Measurements from ENCODE around the gene BRF1. TPM values are rescaled to one million over a fixed set of nuclear protein-coding genes. Genes with fewer than 3 reads are reported as not detected.
A peak's percentile ranks its signal among the peaks of the same experiment; 100 is the strongest.
"Not testable (repeated sequence)": the region's sequence is repeated elsewhere in the genome, so short reads cannot be mapped to it uniquely, and the experiment has no call there.

The BRF1 gene
- total RNA-seq, 4 donors from 2014 or later = 37.9 to 102 (median 52.5) TPM

DNA sequence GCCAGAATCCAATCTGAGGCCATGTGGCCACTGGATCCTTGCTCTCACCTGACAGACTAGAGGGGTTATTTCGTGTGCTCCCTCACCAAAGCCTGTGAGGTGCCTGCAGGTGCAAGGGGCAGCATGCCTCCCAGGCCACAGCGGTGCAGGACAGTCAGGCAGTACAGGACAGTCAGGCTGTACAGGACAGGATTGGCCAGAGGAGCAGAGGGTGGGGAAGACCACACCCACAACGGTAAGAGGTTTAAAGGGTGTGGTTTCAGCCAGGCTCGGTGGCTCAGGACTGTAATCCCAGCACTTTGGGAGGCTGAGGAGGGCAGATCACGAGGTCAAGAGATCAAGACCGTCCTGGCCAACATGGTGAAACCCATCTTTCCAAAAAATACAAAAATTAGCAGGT is 3.1 kb upstream of the BRF1 start:
- Histone ChIP-seq H3K36me3 (no peaks in the 10 kb centered on the region), H3K27me3 (no peaks in the 10 kb centered on the region), H3K27ac (no peak overlapping the region), H3K9me3 (no peaks in the 10 kb centered on the region), H3K4me1 (peaks cover 19% of the 10 kb centered on the region), H3K4me3 (no peak overlapping the region)
- whole genome bisulfite sequencing = 61% methylated on average over 6 of the region's 6 CpGs
- TF ChIP-seq POLR2A (IDR thresholded peaks at IDR 0.05) (no peak), POLR2AphosphoS5 (IDR thresholded peaks at IDR 0.05) (no peak), EP300 (IDR thresholded peaks at IDR 0.05) (no peak)
- TF ChIP-seq, protein P1, sequence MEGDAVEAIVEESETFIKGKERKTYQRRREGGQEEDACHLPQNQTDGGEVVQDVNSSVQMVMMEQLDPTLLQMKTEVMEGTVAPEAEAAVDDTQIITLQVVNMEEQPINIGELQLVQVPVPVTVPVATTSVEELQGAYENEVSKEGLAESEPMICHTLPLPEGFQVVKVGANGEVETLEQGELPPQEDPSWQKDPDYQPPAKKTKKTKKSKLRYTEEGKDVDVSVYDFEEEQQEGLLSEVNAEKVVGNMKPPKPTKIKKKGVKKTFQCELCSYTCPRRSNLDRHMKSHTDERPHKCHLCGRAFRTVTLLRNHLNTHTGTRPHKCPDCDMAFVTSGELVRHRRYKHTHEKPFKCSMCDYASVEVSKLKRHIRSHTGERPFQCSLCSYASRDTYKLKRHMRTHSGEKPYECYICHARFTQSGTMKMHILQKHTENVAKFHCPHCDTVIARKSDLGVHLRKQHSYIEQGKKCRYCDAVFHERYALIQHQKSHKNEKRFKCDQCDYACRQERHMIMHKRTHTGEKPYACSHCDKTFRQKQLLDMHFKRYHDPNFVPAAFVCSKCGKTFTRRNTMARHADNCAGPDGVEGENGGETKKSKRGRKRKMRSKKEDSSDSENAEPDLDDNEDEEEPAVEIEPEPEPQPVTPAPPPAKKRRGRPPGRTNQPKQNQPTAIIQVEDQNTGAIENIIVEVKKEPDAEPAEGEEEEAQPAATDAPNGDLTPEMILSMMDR (IDR thresholded peaks at IDR 0.05) = no peak
- DNase-seq (ENCODE audit: low spot score in 2 of 2) = no peak

DNA sequence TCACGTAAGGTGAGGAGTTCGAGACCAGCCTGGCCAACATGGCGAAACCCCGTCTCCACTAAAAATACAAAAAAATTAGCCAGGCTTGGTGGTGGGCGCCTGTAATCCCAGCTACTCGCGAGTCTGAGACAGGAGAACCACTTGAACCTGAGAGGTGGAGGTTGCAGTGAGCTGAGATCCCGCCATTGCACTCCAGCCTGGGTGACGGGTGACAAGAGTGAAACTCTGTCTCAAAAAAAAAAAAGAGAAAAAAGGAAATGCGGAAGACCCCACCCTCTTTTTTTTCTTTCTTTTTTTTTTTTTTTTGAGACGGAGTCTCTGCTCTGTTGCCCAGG is 1.1 kb upstream of the BRF1 start:
- 81% methylated on average over 11 of the region's 11 CpGs for WGBS
- Histone ChIP-seq H3K27ac (peak overlapping the region; percentile 95), H3K4me3 (peak overlapping the region; percentile 97)

DNA sequence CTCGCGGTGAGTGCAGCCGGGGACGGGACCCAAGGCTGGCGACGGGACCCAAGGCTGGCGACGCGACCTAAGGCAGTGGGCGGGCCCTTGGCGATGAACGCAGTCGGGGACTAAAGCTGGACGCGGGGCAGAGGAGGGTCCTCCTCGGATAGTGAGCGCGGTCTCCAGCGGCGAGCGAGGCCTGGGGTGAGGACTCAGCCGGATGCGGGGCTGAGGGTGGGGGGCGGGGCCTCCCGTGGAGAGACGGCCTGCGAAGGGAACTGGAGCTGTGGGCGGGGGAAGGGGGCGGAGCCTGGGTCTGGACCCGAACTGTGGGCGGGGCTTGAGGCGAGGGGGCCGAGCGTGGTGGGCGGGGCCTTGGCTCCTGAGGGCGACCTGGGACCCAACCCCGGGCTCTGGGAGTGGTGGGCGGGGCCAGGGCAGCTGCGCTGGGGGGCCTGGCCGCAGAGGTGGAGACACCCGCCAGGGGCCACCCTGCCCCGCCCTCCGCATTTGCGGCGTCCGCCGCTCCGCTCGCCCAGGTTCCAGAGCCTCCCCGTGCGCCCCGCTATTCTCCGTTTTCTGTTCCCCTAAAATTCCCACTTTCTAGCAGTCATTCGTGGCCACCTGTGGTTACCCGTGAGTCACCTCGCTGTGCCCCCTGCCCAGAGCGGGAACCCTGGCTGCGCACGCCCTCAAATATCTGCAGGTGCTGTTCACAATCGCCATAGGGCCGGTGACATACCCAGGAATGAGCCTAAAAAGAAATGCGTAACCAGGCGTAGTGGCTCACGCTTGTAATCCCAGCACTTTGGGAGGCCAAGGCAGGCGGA is 508 bp upstream of the BRF1 start:
- peak overlapping the region; percentile 95 for H3K27ac ChIP-seq
- peak; percentile 99 for DNase-seq (ENCODE audit: low spot score in 2 of 2)
- H3K27me3 ChIP-seq = no peaks in the 10 kb centered on the region
- H3K4me3 ChIP-seq = peak overlapping the region; percentile 97
- no peaks in the 10 kb centered on the region for H3K36me3 ChIP-seq
- peaks cover 25% of the 10 kb centered on the region for H3K4me1 ChIP-seq
- 8% methylated on average over 40 of the region's 65 CpGs for WGBS
- no peak for TF ChIP-seq POLR2AphosphoS5 (IDR thresholded peaks at IDR 0.05)
- TF ChIP-seq EP300 (IDR thresholded peaks at IDR 0.05) = no peak
- TF ChIP-seq POLR2A (IDR thresholded peaks at IDR 0.05) = no peak
- TF ChIP-seq, protein P1 (IDR thresholded peaks at IDR 0.05) = no peak
- no peaks in the 10 kb centered on the region for H3K9me3 ChIP-seq

More for the DNA sequence above, 1.1 kb upstream of the BRF1 start:
- H3K4me1 ChIP-seq = peaks cover 25% of the 10 kb centered on the region
- DNase-seq (ENCODE audit: low spot score in 2 of 2); H3K36me3 ChIP-seq; H3K9me3 ChIP-seq; H3K27me3 ChIP-seq: not testable (repeated sequence)

DNA sequence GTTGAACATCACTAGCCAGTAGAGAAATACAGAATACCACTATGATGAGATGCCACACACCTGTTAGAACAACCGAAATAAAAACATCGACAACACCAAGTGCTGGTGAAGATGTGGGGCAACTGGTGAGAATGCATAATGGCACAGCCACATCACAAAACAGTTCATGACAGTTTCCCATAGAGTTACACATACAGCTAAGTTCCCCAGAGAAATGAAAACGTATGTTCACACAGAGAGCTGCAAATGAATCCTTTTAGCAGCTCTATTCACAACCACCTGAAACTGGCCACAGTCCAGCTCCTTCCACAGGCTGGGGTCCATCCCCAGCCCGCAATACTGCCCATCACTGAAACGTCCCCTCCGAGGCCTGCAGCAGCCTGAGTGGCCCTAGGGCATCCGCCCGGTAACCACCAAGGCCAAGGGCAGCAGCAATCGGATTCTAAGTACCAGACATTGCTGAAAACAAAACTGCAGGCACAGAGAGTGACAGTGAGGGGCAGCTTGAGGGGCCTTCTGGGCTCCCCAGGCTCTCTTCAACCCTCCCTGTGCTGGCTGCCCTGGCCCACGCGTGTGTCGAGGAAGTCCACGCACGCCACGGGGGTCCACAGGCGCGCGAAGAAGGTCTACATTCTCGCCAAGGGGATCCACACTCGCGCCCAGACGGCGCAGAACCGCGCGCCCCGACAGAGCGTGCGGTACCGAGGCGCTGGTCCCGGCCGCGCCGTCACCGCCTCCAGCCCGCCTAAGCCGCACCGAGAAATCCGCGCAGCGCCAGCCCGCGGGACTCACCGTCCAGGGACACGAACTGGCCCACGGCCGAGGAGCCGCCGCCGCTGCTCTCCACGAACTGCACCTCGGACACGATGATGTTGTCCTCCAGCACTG is 903 bp downstream of the BRF1 start:
- Histone ChIP-seq H3K27ac (peak overlapping the region; percentile 95), H3K36me3 (no peaks in the 10 kb centered on the region), H3K9me3 (no peaks in the 10 kb centered on the region), H3K4me1 (peaks cover 25% of the 10 kb centered on the region), H3K4me3 (peak overlapping the region; percentile 97), H3K27me3 (no peaks in the 10 kb centered on the region)
- peak in 1 of 2 donors; percentile 77 for DNase-seq (ENCODE audit: low spot score in 2 of 2)
- TF ChIP-seq POLR2A (IDR thresholded peaks at IDR 0.05) (no peak), POLR2AphosphoS5 (IDR thresholded peaks at IDR 0.05) (no peak), EP300 (IDR thresholded peaks at IDR 0.05) (no peak)
- TF ChIP-seq, protein P1 (IDR thresholded peaks at IDR 0.05) = no peak
- WGBS = 13% methylated on average over 27 of the region's 54 CpGs

DNA sequence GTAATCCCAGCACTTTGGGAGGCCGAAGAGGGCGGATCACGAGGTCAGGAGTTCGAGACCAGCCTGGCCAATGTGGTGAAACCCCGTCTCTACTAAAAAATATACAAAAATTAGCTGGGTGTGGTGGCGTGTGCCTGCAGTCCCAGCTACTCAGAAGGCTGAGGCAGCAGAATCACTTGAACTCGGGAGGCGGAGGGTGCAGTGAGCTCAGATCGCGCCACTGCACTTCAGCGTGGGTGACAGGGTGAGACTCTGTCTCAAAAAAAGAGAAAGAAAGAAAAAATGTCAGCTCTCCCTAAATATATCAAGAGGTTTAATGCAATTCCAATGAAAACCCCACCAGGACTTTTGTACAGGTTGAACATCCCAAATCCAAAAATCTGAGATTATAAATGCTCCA is 3.5 kb downstream of the BRF1 start:
- H3K27me3 ChIP-seq; DNase-seq (ENCODE audit: low spot score in 2 of 2); H3K27ac ChIP-seq; H3K36me3 ChIP-seq; H3K4me3 ChIP-seq; H3K9me3 ChIP-seq: not testable (repeated sequence)
- peaks cover 47% of the 10 kb centered on the region for H3K4me1 ChIP-seq
- WGBS = 95% methylated on average over 11 of the region's 11 CpGs

DNA sequence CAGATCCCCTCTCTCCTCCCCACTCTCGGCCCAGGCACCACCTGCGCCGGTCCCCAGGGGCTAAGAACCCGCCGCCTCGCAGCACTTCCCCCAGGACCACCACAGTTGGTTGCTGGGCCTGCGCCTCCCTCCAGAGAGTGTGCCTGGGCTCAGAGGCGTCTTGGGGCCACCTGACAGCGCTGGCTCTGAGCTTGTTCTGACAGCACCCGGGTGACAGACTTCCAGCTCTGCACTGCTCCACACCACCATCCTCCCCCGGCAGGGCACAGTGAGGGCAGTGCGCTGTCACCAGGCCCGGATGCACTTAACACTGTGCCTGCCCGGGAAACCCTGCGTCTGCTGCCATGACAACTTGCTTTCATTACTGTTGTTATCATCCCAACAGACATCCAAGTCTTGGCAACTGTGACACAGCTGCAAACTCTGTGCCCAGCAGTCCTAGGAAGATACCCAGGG is 6.6 kb downstream of the BRF1 start:
- no peaks in the 10 kb centered on the region for H3K36me3 ChIP-seq
- H3K27me3 ChIP-seq = no peaks in the 10 kb centered on the region
- WGBS = 30% methylated on average over 2 of the region's 15 CpGs
- no peaks in the 10 kb centered on the region for H3K9me3 ChIP-seq
- no peak overlapping the region for H3K4me3 ChIP-seq
- no peak for TF ChIP-seq POLR2A (IDR thresholded peaks at IDR 0.05)
- no peak for TF ChIP-seq EP300 (IDR thresholded peaks at IDR 0.05)
- TF ChIP-seq, protein P1 (IDR thresholded peaks at IDR 0.05) = no peak
- TF ChIP-seq POLR2AphosphoS5 (IDR thresholded peaks at IDR 0.05) = no peak
- peaks cover 31% of the 10 kb centered on the region for H3K4me1 ChIP-seq
- no peak overlapping the region for H3K27ac ChIP-seq
- no peak for DNase-seq (ENCODE audit: low spot score in 2 of 2)

Data from suprapubic skin (tissue), 4 donors.